GM23248 (cell line): ENCODE results near the gene EBP.

Source experiments
- EZH2 ChIP-seq: fragments of 200-600 bp; sonication (generic); IDR thresholded peaks from 2 replicates; pipeline ENCODE4 v1.6.1; 2018; ENCODE audit warnings: antibody characterized with exemption, mild to moderate bottlenecking; ENCODE audit not compliant: insufficient read depth, poor library complexity, severe bottlenecking
- EZH2phosphoT487 ChIP-seq: fragments of 200-600 bp; sonication (generic); IDR thresholded peaks from 2 replicates; pipeline ENCODE4 v1.6.1; 2018; ENCODE audit warnings: antibody characterized with exemption, moderate library complexity, mild to moderate bottlenecking, low read depth; ENCODE audit not compliant: insufficient read depth

DNA sequence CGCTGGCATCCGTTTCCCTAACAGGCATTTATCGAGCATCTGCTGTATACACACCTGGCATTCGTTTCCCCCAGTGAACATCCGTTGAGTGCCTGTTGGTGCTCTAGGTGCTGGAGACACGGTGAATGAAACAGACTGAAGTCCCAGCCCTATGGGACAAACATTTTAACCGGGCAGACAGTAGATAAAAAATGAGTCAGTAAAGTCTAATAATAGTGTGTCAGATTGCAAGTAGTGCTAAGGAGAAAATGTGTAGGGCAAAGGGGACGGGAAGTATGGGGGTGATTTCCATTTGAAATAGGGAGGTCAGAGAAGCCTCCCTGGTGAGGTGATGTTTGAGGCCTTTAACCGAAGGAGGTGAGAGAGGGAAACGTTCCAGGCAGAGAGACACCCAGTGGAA lies 5.3 kb upstream of the EBP start:
- no peak for TF ChIP-seq EZH2
- TF ChIP-seq EZH2phosphoT487 = no peak
